Fibroblast of skin of abdomen (primary cell): ENCODE data around the gene NPPA.

ENCODE experiments used
- DNase-seq: peaks from one replicate; pipeline ENCODE4 v3.0.0-alpha.2; 2013

NPPA gene

DNA sequence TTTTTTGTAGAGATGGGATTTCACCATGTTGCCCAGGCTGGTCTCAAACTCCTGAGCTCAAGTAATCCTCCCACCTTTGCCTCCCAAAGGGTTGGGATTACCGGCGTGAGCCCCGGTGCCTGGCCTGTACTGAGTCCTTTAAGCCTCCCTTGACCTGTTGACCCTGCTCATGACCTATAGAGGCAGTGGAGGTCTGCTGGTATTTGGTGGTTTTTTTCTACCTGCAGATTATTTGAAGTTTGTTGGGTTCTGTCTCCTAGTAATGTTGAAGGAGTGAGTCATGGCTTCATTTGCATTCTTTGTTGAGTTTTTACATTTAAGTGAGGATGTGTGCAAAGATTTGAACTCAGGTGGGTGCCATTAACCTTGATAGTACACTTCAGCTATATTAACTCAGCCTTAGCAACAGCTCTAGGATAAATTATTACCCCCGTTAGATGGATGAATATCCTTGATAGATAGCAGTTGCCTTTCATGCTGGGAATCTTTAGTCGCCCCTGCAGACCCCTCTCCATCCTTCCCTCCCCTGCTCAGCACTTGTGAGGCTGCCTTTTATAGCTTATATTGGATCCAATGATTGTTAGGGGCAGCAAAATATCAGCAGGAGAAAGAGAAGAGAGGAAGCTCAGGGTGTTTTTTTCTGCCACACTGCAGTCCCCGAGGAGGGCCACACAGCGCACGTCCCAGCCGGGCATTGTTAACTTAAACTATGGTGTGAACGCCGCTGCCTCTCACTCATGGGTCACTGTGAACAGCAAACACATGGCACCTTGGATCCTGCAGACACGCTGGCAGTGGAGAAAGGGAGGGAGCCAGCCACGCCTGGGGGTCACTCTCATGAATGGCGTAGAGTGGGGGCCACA, 26.0 kb upstream of the NPPA start:
- DNase-seq, result no peak

DNA sequence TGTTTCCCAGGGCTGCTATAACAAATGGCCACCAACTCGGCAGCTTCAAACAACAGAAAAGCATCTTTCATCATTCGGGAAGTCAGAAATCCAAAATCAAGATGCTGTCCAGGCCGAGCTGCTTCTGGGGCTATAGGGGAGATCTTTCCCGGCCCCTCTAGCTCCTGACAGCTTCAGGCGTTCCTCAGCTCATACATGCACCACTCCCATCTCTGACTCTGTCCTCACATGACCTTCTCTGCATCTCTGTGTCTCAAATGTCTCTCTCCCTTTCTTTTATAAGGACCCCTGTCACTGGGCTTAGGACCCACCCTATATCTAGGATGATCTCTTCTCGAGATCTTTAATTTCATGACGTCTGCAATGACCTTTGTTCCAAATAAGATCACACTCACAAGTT, 25.0 kb upstream of the NPPA start:
- DNase-seq, result no peak

DNA sequence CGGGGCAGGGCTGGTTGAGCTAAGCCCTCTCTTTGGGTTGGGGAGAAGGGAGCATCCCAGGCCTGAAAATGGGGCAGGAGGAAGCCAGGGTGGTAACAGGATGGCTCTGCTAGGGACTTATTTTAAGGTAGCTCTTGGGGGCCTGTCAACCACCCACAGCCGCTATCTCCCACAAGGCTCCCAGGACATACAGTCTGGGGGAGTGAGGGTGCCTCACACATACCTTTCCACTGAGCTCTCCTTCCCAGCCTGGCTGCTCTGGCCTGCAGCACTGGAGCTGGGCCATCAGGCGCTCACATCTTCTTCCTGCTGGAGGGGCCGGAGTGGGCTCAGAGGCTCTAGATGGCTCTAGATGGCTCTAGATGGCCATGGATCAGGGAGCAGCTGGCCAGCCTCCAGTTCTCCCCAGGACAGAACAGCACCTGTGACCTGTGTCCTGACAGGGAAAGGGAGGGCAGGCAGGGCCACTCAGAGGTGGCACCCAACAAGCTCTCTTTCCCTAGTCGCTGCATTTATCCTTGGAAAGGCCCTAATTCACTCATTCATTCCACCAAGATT, 22.1 kb upstream of the NPPA start:
- DNase-seq, result no peak

DNA sequence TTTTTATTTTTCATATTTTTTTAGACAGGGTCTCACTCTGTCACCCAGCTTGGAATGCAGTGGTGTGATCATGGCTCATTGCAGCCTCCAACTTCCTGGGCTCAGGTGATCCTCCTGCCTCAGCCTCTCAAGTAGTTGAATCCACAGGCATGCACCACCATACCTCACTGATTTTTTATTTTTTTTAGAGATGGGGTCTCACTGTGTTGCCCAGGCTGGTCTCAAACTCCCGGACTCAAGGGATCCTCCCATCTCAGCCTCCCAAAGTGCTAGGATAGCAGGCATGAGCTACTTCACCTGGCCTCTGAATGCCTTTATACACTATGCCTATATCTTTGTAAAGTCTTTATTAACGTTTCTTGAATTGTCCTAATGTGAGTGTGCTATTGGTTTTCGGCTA, 21.5 kb upstream of the NPPA start:
- DNase-seq, result no peak

DNA sequence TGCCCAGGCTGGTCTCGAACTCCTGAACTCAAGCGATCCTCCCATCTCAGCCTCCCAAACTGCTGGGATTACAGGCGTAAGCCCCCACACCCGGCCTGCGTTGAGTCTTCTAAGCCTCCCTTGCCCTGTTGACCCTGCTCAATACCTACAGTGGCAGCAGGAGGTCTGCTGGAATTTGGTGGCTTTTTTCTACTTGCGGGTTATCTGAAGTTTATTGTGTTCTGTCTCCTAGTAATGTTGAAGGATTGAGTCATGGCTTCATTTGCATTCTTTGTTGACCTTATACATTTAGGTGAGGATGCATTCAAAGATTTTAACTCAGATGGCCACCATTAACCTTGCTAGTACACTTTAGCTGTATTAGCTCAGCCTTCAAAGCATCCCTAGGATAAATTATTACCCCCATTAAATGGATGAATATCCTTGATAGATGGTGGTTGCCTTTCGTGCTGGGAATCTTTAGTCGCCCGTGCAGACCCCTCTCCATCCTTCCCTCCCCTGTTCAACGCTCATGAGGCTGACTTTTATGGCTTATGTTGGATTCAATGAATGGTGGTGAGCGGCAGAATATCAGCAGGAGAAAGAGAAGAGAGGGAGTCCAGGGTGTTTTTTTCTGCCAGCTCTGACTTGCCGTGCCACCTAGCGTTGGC, 20.9 kb upstream of the NPPA start:
- no peak for DNase-seq

DNA sequence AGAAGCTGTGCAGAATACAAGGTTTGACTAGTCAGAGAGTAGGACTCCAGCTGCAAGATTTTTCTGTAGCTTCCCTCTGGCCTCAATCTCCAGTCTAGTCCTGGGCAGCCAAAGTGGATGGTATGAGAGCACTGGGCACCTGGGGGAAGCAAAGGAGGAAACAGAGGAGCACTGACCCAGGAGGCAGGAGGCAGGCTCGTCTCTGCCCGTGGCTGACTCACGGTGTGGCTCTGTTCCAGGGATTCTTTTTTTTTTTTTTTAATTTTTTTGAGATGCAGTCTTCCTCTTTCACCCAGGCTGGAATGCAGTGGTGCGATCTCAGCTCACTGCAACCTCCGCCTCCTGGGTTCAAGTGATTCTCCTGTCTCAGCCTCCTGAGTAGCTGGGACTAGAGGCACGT, 15.3 kb upstream of the NPPA start:
- DNase-seq, result no peak

DNA sequence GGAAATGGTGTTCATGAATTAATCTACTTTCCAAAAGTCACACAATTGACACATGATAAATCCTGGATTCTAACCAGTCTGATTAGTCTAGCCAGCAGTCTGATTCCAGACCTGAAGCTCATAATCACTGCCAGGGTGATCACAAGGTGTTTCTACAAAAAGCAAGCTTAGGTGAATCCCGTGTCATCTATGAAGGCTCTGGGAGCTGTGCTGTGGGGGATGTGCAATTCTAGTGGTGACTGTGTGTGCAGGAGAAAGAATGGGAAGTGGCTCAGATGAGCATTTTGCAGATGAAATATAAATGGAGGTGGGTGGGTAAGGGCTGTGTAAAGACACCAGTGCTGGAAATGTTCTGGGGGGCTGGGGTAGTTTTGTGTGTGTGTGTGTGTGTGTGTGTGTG, 13.0 kb upstream of the NPPA start:
- DNase-seq, result no peak

DNA sequence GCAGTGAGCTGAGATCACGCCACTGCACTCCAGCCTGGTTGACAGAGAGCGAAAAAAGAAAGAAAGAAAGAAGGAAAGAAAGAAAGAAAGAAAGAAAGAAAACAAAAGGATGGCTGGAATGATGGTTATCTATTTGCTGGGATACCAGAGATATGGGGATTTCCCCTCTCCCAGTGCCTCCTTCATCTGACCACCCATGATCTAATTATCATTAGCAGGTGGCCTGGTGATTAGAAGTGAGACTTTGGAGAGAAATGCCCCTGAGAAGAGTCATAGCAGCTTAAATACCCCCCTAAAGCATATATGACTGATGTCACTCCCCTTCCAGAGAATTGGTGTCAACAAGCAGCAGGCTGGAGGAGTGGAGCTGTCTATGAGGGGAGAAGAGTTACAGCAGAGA, 12.5 kb upstream of the NPPA start:
- no peak for DNase-seq

DNA sequence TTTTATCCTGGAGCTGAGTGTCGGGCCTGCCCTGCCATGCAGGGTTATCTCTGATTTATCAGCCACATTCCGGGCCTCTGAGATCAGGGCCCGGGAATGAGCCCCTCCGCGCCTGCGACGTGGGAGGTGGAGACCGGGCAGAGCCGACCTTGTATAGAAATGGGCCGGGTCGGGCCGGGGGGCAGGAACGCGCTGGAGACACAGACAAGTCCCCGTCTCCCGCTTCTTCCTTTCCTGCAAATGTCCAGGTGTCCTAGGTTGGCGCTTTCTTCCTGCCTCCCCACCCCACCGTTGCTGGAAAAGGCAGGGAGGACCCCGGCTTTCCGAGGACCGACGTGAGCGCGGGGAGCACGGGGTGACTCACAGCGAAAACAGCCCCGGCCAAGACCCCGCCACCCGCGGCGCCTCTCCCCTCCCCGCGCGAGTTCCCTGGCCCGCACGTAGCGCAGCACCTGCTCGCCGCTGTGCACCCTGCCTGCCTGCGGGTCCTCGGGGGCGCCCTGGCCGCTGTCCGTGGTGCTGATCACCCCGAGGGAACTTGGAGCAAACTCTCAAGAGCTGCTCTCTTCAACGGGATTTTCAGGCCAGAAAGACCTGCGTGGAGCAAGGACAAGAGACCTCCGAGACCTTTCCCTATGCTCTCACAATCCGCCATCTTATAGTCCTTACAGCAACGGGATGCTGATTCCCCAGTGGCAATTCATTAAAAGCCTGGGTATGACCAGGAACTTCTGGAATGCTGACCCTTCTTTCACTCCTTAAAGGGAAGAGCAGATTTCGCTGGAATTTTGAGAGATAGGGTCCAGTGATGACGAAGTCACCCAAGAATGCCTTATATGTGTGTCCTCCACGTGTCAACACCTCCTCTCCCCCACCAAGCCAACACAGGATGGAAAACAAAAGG, 11.6 kb upstream of the NPPA start:
- peak; percentile 56 for DNase-seq

DNA sequence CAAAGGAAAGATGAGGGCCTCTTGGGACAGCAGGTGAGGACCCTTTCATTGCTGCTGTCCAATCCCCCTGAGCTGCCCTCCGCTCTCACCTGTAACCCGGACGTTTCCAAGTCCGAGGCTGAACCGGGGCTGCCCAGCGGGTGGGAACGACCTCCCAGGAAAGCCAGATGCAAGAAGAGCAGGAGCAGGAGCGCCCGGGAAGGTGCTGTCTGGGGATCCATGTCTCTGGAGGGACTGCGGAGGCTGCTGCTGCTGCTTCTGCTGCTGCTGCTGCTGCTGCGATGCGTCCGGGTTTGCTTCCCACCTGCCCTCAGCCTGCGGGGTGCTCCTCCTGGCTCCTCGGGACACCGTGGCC, 11.0 kb upstream of the NPPA start, which contains the start of gene NPPB:
Gene NPPB, minus strand, starts transcription at position 333 of the 355 bp plus-strand sequence. Its CDS starts 112 bp downstream, at position 221.
- DNase-seq, result no peak

DNA sequence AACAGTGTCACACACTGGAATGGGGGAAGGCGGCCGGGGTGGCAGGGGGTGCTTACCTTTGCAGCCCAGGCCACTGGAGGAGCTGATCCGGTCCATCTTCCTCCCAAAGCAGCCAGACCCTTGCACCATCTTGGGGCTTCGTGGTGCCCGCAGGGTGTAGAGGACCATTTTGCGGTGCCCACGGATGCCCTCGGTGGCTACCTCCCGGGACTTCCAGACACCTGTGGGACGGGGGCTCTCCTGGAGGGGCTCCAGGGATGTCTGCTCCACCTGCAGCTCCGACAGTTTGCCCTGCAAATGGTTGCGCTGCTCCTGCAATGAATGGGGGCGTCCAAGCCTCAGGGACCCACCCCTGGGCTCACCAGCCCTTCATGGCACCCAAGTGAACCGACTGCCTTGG, 10.6 kb upstream of the NPPA start:
- no peak for DNase-seq

DNA sequence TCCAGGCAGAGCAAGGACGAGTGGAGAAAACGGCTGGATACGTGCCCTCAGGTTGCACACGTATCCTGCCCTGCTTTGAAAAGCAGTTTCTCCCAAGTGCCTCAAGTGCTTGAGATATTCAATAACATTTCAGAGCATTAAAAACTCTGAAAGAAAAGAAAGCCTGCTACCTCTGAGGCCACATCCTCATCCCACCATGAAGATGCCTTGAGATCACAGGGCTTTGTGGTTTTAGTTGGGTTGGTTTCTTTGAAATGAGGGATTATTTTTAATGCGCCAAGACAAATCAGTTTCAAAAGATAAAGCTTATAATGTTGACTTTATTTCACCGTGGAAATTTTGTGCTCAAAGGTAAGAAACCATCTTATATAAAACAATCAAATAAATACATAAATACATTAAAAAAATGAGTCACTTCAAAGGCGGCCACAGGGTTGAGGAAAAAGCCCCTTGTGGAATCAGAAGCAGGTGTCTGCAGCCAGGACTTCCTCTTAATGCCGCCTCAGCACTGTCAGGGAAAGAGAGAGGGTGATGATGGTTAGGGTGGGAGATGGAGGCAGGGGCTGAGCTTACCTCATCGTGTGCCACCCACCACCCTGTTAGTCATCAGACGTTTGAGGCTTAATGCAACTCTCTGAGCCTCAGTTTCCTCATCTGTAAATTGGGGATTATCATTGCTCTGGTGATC, 9.7 kb upstream of the NPPA start:
- DNase-seq, result no peak

DNA sequence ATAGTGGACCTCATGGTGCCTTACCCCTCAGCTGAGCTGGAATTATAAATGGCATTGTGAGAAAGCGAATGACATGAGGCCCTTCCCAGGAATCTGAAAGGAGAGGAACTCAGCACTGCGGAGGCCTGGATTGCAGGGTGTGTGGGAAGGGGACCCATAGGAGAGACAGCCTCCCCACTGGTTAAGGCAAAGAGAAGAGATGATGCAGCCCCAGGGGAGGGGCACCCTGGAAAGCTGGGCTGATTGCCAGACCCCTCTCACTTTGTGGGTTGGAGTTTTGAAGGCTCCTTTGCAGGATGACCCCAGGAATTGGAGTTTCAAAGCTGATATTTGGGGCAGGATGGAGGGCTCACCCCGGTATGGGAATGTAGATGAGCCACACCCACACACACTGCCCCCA, 9.1 kb upstream of the NPPA start:
- DNase-seq, result no peak

DNA sequence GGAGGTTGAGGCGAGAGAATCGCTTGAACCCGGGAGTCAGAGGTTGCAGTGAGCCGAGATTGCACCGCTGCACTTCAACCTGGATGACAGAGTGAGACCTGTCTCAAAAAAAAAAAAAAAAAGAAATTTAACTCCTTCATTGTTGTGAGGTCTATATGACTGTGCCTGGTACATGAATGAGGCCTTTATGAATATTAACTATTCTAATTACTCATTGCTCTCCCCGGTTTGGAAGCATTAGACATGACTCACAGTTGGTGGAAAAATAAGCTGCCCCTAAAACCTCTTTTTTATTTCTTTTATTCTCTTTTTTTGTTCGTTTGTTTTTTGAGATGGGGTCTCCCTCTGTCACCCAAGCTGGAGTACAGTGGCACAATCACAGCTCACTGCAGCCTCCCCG, 7.8 kb upstream of the NPPA start:
- no peak for DNase-seq

DNA sequence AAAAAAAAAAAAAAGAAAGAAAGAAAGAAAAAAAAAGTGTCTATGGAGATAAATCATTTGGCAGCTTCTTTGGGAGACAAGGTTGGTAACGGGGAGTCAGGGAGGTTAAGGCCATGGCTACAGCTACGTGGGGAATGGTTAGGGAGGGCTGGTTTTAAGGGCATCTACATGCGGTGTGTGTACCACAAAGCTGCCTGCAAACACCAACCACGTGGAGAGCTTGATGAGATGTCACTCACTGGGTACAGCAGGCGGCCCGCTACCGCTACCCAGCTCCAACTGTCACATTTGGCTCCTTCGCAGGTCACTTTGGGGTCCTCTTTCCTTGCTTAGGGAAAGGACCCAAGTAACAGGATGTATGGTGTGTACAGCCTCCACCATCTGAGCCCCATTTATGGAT, 6.9 kb upstream of the NPPA start:
- DNase-seq, result no peak

DNA sequence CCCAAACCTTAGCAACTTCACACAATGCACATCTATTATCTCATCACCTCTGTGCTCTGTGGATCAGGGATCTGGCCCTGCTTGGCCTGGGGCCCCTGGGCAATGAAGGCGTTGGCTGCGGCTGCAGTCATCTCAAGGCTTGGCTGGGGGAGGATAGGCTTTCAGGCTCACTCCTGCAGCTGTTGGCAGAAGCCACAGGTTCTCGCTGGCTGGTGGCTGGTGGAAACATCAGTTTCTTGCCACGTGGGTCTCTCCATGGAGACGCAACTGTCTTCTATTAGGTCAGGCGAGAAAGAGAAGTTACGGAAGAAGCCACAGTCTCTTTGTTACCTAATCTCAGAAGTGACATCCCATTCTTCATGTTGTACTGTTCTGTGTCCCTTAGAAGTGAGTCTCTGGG, 3.6 kb upstream of the NPPA start:
- no peak for DNase-seq

DNA sequence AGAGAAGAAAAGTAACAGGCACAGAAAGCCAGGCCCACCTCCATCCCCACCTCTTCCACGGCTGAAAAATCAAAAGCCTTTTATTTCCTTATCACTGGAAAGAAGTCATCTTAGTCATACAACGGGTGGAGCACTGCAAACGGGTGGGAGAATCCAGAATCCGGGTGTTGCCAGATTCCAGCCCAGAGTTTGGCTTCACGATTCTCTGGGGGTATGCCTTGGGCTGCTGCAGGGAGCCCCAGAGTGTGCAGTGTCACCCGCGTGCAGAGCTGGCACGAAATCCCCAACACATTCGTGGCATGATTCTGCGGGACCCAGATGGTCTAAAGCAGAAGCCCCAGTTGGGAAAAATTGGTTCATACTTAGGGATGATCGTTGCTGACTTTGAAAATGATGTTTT, 2.6 kb upstream of the NPPA start:
- DNase-seq, result no peak

DNA sequence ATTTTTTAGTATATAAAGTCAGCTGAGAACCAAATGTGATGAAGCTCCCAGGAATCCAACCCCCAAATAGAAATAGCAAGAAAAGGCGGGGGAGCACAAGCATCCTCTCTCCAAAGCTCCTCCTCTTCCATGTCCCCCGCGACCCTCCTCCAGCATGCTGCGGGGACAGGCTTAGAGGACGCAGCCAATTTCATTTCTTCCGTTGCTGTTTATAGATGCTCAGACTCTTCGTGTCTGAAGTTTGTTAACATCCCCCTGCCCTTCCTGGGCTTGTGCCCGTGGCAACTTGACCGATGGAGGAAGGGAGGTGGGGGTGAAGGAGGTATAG, 754 bp upstream of the NPPA start:
- DNase-seq, result no peak

DNA sequence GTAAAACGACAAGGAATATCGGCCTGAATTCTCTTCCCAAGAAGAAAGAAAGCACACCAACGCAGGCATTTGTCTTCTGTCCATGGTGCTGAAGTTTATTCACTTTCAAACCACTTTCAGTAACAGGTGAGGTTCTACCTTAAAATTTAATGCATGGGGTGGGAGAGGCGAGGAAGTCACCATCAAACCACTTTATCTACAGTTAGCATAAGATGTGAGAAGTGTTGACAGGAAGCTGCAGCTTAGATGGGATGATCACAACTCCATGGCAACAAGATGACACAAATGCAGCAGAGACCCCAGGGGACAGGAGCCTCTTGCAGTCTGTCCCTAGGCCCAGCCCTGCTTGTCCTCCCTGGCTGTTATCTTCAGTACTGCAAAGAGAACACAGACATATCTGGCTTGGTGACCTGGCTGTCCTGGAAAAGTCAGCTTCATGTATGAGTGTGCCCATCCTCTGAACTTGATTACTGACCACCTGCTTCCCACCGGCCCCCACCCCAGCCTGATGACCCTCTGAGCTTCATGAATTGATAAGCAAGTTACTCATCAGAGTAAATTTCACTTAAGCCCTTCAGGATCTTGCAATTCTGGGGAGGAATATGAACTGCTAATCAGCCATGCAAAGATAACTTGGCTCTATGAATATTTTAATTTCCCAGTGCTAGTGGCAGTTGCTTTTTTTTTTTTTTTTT, 1.8 kb downstream of the NPPA start:
- peak; percentile 15 for DNase-seq

DNA sequence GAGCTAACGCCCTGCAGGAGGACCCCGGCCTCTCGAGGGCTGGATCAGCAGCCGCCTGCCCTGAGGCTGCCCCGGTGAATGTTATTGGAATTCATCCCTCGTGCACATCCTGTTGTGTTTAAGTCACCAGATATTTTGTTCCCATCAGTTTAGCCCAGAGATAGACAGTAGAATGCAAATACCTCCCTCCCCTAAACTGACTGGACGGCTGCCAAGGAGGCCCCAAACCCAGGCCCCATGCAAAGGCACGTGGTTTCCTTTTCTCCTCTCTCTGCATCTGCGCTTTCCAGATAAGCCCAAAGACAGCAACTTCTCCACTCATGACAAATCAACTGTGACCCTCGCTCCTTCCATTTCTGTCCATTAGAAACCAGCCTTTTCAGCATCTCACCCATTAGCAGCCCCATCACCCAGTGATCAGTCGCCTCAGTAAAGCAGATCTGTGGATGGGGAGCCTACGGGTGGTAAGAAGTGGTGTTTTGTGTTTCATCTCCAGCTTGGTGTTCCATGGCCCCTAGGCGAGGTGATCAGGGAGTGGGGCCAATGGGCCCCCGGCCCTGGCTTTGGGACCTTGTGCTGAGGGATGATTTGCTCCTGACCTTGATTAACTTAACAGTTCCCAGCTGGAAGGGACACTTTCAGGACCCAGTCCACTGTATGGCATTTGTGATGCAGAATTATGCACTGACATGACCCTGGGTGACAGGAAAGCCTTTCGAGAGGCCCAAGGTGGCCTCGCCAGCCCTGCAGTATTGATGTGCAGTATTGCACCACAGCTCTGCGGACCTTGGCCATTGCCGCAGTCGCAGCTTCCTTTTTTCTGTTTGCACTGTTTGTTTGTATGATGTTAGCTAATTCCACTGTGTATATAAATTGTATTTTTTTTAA, 5.2 kb downstream of the NPPA start:
- peak; percentile 16 for DNase-seq
